Right lobe of liver (tissue), 4 donors: ENCODE data around the gene SPPL2A.

Experiments used
- CTCF ChIP-seq, 4 donors: fragments of 200-600 bp in 3 of 4; fragments of 450-650 bp in 1 of 4; IDR thresholded peaks; one replicate each; pipeline versions ENCODE4 v1.5.1 to v1.8.0; 2016 to 2022; ENCODE audit warnings: antibody characterized with exemption in 4 of 4, mild to moderate bottlenecking in 2 of 4
- POLR2A ChIP-seq: fragments of 450-650 bp; IDR thresholded peaks from one replicate; pipeline ENCODE4 v1.6.1; 2017; ENCODE audit warnings: antibody characterized with exemption, mild to moderate bottlenecking
- donor health status: DM: no; HTN: no; CAD: no.
- donor health status: DM: no; HTN: no; CAD: no.
- donor health status: DM: no; HTN: yes; CAD: no.

DNA sequence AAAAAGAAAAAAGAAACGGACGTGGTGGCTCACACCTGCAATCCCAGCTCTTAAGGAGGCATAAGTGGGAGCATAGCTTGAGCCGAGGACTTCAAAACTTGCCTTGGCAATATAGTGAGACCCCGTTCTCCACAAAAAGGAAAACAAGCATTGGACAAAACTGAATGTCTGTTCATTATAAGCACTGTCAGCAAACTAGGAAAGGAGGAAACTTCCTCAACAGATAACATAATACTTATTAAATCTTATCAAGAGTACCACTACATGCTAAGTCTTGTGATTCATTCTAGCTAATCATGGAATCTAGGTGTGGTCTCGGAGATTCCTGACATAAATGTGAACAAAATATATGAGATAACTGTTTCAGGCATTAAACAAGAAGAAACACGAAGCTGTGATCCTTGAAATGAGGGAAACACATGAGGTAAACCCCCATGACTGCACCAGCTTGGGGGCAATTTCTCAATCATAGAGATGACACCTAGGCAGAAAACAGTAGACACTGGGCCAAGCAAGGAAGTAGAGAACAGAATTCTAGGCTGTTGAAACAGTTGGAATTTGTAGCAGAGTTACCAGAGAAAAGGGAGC, 112.3 kb downstream of the SPPL2A start:
- TF ChIP-seq CTCF (IDR thresholded peaks at IDR 0.05) (no peak), POLR2A (no peak)
